Erythroblast (primary cell): ENCODE results near the gene JAK3.
A peak's percentile ranks its signal among the peaks of the same experiment; 100 is the strongest.

Experiments used
- GATA1 ChIP-seq: IDR thresholded peaks from 2 replicates; pipeline ENCODE4 v1.6.1; 2011; ENCODE audit warnings: low read depth, mild to moderate bottlenecking, control low read depth, low read length, moderate library complexity
- POLR2A ChIP-seq: IDR thresholded peaks from 2 replicates; pipeline ENCODE4 v1.6.1; 2011; ENCODE audit warnings: mild to moderate bottlenecking, low read length

DNA sequence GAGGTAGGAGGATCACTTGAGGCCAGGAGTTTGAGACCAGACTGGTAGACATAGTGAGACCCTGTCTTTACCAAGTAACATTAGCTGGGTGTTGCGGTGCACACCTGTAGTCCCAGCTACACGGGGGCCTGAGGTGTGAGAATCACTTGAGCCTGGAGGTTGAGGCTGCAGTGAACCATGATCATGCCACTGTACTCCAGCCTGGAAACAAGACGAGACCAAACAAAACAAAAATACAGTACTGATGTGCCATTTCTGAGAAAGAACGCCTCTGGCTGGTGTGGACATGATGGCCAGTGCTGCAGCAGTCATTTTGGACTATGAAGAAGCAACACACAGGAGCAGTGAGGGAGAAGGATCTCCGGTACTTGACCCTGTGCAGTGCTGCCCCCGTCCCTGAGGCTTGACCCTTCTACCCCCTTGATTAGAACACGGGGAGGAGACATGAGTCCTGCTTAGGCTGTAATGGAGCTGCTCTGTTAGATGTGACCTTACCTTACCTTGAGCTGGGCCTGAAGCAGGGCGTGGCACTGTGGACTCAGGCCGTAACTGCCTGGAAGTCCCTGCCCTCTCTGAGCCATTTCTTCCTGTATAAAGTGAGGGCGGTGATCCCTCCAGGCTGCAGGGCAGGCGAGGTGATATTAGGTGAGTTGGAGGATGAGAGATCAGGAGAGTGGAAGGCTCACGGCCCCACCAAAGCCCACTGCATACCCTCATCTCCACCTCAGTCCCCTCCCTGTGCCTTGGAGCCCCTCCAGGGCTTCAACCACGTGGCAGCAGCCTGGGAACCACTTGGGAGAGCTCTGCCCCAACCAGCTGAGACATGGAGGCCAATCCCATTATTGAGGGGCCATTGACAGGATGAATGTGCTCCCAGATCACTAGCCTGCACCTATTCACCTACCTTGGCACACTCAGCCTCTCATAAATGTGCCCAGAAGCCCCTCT, 17.9 kb upstream of the JAK3 start:
- TF ChIP-seq POLR2A = peak; percentile 61
- no peak for TF ChIP-seq GATA1
